GM04503 (cell line): ENCODE data around the gene LLGL1.
"Not testable (repeated sequence)": the region's sequence is repeated elsewhere in the genome, so short reads cannot be mapped to it uniquely, and the experiment has no call there.

Experiments used
- DNase-seq: peaks from one replicate; pipeline ENCODE4 v3.0.0-alpha.2; 2012; ENCODE audit warnings: low read depth

Gene LLGL1

DNA sequence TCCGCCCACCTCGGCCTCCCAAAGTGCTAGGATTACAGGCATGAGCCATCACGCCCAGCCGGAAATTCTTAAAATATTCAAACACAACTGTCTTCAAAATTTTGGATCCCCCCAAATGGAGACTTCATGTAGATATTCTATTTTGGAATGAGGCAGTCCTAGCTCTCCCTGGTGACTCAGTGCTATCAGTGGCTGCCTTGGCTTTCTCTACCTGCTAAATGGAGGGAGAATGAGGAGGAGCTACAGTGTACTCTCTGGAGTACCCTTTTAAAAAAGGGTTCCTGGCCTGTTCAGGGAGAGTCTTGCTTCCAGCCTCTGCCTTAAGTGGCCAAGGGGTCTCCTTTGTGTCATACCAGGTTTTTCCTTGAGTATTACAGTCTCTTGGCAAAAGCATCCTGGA lies 31.0 kb upstream of the LLGL1 start:
- no peak for DNase-seq

DNA sequence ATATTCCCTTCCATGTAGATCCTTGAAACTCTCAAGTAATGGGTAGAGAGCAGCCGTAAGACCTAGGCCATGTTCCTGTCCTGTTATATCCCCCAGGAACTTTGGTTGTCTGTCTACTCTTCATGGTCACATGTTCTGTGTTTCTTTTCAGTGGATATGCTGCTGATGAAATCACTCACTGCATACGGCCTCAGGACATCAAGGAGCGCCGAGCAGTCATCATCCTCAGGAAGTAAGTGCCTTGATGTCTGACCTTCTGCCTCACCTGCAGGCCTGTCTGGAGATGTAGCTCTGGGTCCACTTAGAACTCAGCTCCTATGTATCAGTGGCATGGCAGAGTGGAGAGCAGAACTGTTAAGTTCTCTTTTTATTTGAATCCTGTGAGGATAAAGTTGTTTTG lies 30.6 kb upstream of the LLGL1 start:
- DNase-seq, result no peak

DNA sequence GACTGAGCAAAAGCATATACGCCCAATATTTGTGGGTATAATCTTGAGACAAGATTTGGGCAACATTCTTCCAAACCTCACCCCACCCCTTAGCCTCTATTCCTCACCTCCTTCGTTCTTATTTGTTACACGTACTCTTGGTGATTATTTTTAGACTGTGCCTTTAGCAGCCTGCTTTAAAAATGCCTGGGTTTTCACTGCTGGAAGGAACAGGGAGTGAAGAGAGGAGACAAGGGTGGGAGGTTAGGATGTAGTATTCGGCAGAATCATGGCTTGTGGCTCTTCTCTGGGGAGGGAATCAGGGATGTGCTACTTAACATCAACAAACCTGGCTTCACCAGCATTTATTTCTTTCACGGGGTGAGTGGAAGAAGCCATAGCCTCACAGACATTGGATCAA lies 30.2 kb upstream of the LLGL1 start:
- no peak for DNase-seq

DNA sequence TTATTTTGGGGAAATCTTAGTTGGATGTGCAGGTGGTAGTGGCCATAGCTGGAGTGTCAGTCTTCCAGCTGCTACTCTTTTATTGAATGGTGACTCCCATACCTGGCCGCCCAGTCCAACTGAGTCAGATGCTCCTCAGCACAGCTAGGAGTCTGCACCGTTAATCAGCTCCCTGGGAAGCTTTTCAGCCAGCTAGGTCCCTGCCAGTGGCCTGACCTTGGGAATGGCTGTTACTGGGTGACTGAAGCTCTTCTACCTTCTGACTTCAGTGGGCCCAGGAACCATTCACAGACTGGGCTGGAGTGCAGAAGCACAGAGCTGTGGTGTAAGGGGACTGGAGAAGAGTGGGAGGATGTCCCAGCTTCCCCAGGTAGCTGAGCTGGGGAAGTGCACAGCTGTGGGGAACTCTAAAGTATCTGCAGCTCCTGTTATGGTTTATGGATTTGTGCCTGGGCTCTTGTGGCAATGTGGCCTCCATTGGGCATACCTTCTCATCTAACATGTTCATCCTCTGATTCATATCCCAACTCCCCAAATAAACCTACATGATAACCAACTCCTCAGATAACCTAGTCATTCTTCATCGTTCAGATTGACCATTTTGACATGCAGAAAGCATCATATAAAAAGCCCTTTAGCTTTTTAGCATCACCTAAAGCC lies 27.8 kb upstream of the LLGL1 start:
- DNase-seq, result no peak

DNA sequence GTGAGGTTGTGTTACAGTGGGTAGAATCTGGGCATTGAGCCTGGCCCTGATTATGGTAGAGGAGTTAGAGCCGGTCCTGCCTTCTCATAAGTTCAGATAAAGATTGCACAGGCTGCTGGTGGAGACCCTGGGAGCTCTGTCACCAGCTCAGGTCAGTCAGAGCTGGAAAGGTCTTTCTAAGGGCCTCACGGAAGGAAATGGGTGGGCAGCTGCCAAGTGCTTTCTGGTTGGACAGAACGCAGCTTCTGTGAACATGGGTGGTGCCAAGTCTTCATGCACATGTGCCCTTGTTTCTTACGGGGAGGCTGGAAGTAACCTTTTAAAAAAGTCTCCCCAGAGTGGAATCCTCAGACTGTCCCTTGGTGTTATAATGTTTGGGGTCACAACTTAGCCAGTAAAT lies 26.9 kb upstream of the LLGL1 start:
- DNase-seq, result no peak

DNA sequence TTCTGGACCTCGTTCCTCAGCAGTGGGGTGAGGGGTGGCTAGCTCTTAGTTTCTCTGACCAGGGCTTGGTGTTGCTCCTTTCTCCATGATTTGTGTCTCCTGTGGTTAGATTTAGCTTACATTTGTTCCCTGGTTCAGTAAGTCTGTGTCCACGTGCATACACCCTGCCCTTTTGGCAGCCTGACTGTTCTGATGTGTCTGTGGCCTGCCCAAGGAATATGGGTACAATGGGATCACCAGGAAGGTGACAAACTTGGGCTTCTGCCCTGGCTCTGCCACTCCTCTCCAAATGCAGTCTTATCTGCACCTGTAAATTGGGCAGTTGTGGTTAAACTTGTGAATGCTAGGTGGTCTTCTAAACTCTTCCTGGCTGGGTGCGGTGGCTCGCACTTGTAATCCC lies 24.3 kb upstream of the LLGL1 start:
- no peak for DNase-seq

DNA sequence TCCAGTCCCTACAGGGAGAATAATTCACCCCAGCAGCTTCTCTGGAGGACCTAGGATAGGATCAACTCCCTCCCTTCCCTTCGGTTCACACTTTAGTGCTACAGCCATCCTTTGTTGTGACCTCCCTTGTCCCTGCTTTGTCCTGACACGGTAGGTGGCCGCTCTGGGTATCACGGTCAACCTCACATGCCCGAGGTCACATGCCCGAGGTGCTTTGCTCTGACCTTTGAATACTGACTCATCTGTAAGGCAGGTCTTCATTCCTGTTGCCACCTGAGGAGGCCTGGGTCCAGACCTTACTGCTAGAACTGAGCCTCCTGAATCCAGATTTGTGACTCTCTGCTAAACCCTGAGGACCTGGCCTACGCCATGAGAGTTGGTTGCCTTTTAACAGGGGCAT lies 22.1 kb upstream of the LLGL1 start:
- DNase-seq, result no peak

DNA sequence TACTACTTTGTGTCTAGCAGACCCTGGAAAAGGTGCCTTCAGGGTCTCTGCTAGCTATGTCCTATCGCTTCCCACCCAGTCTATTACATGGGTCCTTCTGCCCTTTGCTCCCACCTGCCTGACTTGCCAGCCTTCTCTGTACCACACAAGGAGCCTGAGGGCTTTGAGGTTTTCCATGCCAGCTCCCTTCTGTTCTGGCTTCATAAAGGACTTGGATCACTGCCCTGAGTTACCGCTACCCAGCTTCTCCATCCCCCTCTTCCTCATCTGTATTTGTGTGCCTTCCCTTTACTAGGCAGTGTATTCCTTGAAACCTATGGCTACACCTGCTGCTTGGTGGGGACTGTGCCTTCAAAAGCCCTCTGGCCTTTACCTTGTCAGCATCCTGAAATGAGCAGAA lies 19.6 kb upstream of the LLGL1 start:
- DNase-seq, result no peak

DNA sequence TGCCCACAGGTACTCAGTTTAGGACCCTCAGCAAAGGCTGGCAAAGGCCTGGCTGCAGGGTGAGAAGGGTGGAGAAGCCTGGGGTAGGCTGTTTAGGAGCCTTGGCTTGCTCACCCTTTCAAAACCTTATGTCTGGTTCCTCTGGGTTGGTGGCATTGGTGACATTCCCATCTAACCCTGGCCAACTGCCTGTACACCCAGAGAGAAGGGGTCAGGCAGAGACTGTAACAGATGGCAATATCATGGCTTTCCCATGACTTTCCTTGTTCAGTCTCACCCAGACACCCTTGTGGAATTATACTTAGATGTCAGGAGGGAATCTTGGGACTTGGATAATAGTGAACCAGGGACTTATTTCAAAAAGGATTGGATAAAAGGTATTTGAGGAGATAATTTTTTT lies 18.5 kb upstream of the LLGL1 start:
- DNase-seq, result no peak

DNA sequence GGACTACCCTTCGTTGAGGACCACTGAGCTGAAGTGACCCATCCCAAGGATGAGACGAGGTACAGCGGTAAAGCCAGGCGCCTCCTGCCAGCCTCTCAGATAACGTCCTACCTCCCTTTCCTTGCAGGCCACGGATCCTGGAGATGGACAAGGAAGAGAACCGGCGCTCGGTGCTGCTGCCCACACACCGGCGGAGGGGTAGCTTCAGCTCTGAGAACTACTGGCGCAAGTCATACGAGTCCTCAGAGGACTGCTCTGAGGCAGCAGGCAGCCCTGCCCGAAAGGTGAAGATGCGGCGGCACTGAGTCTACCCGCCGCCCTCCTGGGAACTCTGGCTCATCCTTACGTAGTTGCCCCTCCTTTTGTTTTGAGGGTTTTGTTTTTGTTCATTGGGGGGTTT lies 17.3 kb upstream of the LLGL1 start:
- no peak for DNase-seq

DNA sequence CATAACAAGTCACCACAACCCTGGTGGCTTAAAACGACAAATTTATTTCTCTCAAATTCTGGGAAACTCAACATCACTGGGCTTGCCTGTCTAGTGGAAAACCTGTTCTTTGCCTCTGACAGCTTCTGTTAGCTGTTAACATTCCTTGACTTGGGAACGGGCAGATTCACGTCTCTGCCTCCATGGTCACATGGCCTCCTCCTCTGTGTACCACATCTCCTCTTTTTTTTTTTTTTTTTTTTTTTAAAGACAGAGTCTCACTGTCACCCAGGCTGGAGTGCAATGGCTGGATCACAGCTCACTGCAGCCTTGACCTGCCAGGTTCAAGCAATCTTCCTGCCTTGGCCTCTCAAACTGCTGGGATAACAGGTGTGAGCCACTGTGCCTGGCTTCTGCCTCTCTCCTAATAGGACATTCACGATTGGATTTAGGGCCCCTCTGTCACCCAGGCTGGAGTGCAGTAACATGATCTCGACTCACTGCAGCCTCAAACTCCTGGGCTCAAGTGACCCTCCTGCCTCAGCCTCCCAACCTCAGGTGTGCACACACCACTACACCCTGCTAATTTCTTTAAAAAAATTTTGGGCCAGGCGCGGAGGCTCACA lies 11.7 kb upstream of the LLGL1 start:
- DNase-seq, result no peak

DNA sequence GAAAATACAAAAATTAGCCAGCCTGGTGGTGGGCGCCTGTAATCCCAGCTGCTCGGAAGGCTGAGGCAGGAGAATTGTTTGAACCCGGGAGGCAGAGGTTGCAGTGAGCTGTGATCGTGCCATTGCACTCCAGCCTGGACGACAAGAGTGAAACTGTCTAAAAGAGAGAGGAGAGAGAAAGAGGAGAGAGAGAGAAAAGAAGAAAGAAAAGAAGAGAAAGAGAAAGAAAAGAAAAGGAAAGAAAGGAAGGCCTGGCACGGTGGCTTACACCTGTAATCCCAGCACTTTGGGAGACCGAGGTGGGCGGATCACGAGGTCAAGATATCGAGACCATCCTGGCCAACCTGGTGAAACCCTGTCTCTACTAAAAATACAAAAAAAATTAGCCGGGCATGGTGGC lies 8.5 kb upstream of the LLGL1 start:
- not testable (repeated sequence) for DNase-seq

DNA sequence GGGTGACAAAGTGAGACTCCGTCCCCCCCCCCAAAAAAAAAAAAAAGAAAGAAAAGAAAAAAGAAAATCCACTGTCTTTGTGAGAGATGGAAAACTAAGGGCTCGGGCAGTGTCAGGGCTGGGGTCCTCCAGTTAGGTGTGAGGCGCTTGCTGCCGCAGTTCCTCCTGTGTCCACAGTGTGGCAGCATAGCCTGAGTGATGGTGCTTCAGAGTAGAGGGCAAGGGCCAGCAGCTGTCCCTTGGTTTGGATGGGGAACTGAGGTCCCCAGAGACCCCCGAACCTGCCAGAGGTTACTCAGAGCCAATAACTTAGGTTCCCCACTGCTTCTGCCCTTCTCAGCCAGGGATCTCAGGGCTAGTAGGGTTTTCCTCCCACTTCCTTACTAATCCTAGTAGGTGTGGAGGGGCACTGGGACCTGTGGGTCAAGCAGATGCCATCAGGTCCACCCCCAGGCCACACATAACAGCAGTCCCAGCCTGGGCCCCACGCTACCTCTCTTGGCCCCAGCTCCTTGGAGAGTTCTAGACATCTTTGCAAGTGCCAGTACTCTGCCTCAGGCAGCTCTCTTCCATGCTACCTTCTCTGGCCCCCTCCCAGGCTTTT lies 7.9 kb upstream of the LLGL1 start:
- DNase-seq, result no peak

DNA sequence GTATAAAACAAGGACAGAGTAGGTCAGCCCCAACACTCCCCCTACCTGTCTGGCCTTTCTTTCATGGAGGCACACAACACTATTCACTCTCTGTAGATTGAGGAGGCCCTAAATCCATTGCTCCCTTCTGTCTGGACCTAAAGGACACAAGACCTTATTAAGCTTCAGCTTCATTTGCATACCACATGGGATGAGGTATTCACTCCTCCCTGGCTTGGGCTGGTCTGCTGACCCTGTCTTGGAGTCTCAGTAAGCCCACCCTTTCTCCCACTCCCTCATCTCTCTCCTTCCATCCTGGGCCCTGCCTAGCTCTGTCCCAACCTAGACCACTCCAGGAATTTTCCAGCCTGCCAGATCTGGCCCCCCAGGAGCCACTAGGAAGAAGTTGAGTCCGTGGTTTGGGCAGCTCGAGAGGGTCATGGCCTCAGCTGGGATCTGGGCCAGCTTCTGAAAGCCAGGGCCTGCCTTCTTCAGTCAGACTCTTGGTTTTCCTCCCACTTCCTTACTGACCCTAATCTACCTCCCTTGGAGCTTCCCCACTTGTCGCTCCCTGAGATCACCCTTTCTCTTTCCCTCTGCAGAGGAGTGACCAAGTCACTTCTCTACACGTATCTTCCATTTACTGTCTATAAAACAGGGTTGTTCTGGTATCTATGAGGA lies 6.5 kb upstream of the LLGL1 start:
- no peak for DNase-seq

DNA sequence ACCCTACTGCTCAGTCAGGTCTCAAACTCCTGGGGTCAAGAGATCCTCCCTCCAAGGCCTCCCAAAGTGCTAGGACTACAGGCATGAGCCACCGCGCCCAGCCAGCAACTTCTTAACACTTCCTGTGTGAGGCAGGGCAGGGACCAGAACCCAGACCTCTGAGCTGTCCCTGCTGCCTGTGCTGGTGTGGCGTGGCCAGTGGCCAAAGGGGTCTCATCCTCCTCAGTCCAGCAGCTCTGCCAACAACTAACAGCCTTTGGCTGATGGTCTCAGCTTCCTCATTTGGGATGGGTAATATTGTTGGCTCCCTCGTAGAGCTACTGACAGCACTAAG lies 1.4 kb upstream of the LLGL1 start:
- DNase-seq, result no peak

DNA sequence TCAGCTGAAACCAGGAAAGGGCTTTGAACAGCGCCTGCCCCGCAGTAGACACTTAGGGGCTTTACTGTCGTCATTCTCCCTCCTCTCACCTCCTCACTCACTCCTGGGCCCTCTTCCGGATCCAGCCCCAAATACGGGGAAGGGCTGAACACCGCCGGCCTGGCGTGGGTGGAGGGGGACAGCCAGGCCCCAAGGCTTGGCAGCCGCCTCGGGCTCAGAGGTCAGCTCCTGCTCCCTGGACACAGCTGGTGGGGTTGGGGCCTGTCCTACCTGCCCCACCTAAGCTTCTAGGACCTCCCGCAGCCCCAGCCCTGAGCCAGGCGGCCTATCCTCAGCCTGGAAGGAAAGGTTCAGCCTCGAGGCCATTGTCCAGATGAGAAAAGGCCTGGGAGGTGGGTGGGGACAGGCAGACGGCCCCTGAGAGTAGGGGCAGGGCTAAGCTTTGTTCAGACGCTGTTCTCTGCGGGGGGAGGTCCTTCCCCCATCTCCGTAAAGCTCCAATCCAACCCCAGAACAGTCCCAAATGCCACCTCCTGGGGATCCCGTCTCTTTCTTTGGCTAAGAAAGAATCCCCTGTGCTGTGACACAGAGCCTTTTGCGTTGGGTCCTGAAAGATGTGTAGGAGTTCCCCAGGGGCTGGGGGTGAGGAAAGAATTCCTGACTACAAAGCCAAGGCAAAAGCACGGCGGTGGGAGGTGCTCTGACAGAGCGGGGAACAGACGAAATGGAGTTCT lies 881 bp upstream of the LLGL1 start:
- DNase-seq, result no peak

DNA sequence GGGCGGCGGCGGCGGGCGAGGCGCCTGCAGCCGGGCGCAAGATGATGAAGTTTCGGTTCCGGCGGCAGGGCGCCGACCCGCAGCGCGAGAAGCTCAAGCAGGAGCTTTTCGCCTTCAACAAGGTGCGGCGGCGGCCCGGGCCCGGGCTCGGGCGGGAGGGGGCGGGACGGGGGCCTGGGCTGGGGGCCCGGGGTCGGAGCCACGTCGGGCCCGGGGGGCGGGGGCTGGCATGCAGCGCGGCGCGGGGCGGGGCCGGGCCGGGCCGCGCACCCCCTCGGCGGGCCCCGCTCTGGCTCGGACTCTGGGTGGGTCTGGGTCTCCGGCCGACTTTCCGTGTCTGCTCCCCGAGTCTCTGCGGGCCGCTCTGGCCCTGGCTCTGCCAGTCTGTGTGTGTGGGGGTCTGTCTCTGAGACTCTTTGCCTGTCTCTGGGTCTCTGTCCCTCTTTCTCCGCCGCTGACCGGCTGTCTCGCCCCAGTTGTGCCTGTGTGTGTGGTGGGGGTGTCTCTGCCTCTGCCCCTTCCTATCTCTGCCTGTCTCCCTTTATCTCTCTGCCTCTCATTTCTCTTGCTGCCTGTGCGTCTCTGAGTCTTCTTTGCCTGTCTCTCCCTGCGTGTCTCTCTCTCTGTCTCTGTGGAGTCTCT lies 328 bp downstream of the LLGL1 start:
- no peak for DNase-seq

DNA sequence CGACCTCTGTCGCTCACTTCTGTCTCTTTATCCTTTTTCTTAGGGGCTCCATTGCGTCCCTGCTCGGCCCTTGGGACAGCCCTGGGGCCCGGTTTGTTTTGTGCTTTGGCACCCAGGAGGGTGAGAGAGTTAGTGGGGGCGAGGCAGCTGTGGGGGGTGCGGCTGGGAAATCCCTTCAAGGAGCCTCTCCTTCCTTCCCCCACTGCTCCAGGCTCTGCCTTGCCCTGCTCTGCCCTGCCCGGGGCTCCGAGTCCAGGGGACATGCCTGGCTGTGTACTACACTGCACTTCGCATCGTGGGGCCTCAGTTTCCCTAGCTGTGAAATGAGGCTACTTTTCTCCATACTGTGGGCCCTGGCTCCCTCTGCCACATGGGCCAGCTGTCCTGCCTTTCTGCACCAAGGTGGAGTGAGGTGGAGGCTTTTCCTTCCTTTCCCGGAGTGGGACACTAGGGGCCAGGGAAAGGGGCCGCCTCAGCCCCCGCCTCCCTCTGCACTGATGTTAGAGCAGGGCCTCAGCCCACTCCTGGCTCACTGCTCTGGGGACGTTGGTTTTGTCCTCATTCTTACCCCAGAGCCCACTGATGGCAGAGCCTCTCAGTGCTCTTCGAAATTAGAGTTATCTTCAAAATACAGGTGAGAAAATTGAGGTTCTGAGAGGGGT lies 980 bp downstream of the LLGL1 start:
- no peak for DNase-seq

DNA sequence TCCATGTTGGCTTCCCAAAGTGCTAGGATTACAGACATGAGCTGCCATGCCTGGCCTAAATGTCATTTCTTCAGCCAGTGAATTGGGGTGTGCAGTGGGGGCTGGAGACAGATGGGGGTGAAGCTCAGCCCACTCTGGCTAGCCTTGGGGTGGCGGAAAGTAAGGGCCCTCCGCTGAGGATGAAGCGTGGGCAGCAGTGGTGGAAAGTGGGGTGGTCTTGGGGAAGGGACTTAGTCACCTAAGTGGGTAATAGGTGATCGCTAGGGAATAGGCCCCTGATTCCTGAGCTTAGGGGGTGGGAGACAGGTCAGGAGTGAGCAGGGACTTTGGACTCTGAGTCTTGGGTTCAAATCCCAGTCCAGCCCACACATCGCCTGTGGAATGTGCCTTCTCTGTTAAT lies 2.2 kb downstream of the LLGL1 start:
- DNase-seq, result no peak

DNA sequence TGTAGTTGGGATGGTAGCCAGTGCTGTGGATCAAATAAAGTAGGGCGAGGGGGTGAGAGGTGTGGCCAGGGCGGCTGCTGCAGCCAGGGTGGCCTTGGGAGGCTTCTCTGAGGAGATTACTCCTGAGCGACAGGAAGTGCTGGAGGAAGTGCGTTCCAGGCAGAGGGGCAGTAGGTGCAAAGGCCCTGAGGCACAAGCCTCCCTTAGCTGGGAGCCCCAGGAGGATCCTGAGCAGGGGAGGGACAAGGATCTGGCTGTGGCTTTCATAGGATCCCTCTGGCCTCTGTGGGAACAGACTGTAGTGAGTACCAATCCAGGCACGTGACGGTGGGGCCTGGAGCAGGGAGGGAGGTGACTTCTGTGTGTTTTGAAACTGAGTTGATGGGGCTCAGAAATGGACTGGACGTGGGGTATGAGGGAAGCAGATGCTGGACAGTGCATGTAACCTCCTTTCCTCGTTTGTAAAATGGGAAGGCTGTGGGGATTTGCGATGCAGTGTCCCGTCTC lies 2.8 kb downstream of the LLGL1 start:
- no peak for DNase-seq

DNA sequence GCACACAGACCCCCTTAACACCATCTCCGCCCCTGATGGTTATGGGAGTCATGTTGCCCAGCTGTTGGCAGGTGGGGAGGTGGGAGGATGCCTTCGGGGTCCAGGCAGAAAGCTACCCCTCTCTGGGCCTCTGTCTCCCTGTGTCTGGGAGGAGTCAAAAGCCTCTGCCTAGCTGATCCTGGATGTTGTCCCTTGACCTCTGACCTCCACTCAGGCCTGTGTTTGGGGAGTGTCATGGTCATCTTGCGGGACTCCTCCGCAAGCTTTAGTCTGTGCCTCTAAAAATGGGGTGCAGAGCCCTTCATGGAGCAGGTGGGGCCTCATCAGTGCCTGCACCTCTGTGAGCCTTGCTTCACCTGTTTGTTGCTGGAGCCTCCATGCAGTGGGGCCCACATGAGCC lies 3.8 kb downstream of the LLGL1 start:
- DNase-seq, result no peak

DNA sequence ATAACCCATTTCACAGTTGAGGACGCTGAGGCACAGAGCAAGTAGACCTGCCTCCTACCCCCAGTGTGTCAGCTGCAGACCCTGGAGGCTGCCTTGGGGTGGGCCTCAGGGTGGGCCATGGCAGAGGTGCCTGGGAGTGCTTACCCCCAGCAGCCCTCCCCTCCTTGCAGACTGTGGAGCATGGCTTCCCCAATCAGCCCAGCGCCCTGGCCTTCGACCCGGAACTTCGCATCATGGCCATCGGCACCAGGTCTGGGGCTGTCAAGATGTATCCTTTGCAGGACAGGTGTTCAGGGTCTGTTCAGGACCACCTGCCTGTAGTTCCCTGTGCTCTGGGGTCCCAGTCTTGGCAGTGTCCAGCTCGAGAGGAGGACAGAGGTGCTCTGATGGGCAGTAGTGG lies 4.3 kb downstream of the LLGL1 start:
- no peak for DNase-seq
